Measurements from ENCODE around the gene MOB2.

MOB2 gene

DNA sequence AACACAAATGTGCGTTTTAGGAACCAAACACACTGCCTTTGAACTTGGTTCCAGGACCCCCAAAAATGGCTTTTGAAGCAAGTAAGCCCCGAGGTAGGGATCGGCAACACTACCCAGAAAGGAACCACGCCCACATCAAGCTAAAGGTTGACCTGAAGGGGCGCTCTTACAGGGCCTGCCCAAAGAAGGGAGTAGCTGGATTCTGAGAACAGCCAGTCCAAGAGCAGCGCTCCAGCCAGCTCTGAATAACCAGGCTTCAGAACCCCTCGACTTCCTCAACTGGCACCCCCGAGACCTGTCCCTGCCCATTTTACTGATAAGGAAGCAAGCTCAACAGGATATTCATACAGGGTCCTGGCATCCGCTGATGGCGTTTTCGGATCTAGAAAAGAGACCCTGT lies 18.9 kb upstream of the MOB2 start:
- in situ Hi-C loops (cut with HindIII; ENCODE audit: low sequenced_read_pairs), result no loop called here

DNA sequence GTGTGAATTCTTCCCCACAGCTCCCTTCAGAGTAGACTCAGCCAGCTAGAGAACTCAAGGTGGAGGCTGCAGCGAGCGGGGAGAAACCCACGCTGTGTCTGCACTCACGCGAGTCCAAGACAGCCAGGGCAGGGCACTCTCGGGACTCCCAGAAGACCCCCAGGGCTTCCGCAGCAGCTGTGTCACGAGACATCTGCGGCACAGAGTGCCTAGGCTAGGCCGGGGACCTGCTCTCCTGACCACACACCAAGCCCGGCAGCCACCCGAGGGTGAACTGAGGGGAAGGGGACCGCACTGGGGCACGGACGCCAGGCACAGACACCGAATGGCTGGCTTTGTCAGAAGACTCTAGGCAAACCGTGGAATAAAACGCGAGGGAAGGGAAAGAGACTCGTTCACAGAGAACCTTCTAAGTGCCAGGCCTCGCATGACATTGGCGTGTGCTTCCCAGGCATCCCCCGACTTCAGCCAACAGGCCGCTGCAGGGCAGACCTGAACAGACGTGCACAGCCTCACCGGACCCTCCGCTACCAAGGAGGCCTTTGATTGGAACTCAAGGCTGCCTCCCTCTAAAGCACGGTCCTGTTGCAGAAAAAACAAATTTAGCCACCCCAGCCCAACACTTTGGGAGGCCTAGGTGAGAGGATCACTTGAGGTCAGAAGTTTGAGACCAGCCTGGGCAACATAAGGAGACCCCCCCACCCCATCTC lies 18.2 kb upstream of the MOB2 start:
- in situ Hi-C loops (cut with HindIII; ENCODE audit: low sequenced_read_pairs), result no loop called here

DNA sequence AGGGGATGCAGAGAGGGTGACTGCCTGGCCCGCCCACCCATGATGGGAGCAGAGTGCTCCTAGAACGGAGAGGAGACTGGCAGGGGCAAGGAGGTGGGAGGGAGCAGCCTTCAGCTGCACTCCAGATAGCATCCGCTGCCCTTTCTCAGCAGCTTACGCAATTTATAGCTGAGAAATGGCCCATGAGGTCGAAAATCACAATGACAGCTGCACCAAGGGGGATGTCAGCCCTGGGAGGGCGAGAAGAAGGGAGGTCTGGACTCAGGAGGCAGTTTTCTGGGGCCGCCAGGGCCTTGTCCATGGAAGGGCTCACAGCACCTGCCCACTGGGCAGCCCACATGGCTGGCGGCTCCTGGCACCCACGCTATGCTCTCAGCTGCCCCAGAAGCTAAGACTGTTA lies 17.6 kb upstream of the MOB2 start:
- in situ Hi-C loops (cut with HindIII; ENCODE audit: low sequenced_read_pairs), result no loop called here

DNA sequence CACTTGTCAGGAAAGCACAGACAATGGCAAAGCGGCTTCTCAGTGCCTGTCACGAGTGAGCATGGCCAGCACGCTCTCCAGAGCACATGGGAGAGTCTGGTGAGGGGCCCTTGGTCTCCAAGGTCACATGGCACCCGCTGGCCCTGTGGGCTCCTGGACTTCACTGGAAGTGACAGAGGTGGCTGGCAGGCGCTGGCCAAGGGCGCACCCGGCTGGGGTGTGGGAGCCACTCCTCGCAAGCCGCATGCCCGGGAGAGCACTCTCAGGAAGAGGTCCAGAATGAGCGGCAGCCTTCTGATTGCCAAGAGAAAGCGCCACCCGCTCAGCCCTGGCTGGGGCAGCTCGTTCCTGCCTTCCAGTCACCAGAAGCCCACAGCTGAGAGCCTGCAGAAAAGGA lies 17.1 kb upstream of the MOB2 start:
- in situ Hi-C loops (cut with HindIII; ENCODE audit: low sequenced_read_pairs), result no loop called here

DNA sequence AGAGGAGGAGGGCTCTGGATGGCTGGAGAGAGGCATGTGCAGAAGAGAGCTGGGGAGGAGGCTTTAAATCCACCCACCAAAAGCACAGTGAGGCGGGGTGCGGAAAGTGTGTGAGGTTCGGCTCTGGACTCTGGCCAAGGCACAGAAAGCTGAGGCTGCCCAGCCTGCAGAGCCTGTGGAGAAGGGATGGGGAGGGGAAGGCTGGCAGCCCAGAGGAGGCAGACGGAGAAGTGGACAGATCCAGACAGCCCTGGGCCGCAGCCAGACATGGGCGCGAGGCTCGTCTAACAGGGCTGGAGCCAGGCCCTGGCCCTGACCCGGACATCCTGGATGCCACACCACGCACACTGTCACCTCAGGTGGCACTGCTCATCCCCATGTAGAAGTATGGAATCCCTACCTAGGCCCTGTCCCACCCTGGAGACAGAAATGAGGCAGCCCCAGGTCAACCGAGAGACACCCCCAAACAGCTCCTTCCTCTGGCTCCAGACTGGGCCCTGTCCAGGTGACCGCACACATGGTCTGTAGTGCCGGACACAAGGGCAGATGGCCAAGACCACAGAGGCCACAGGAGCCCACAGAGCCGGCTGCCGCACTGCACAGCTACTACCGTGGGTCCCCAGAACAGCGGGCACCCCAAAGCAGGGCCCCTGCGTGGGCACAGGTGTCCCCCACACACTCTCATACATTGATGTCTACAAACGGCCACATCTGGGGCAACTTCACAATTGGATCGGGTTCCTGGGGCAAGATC lies 16.6 kb upstream of the MOB2 start:
- in situ Hi-C loops (cut with HindIII; ENCODE audit: low sequenced_read_pairs), result no loop called here

DNA sequence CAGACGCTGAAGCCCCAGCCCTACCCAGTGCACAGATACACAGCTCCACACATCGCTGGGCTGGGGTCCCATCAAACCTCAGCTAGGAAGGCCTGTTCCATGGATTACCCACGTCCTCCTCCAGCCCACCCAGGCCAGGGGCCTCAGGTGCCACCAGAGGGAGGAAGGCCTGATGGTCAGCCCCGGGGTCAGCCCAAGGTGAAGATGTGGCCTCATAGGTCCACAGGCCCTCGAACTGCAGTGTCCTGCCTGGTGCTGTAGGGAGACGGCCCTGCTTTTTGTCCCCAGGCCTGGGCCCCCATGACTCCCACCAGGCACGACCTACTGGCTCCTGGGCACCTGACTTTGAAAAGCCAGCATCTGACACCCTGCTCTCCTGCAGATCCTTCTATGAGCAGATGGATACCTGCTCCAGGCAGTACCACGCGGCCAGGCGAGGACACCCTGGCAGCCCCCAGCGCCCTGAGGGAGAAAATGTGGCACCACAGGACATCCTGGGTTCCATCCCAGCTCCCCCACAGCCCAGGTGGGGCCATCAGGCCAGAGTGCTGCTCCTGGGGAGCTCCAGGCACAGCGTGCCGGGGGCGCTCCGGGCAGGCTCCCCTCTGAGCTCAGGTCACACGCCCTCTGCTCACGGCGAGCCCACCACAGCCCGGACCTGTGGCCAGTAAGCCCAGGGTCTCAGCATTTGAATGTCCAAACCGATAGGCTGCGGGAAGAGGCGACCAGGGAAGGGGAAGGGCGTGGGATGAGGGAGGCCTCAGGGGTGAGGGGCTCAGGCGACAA lies 15.8 kb upstream of the MOB2 start:
- in situ Hi-C loops (cut with HindIII; ENCODE audit: low sequenced_read_pairs), result no loop called here

DNA sequence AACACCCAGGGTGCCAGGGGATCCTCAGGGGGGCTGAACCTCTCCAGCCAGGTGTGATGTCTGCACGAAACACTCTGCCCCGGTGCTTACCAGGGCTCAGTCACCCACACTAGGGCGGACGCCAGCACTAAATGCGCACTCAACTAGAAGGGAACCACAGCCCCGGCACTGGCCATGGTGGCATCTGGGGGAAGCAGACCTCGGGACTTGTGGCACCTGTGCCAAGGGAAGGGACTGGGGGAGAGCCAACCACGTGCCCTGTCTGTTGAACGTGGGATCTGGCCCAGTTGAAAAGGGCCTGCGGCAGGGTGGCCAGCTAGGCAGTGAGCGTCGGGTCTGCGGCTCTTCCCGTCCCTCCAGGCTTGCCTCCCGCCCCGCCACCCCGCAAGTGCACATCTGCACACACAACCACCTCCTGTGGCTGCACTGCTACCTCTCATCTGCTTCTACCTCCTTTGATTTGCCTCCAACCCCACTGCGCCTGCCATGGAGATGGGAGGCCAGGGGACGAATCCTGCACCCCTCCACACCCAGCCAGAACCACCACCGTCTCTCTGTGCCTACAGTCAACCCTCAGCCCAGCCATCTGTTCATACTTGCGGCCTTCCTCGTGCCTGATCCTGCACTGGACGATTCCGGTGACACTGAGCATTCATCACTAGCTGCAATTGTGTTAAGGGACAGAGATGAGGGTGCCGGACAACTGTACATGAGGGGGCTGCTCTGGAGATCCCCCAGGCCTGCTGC lies 15.0 kb upstream of the MOB2 start:
- in situ Hi-C loops (cut with HindIII; ENCODE audit: low sequenced_read_pairs), result no loop called here

DNA sequence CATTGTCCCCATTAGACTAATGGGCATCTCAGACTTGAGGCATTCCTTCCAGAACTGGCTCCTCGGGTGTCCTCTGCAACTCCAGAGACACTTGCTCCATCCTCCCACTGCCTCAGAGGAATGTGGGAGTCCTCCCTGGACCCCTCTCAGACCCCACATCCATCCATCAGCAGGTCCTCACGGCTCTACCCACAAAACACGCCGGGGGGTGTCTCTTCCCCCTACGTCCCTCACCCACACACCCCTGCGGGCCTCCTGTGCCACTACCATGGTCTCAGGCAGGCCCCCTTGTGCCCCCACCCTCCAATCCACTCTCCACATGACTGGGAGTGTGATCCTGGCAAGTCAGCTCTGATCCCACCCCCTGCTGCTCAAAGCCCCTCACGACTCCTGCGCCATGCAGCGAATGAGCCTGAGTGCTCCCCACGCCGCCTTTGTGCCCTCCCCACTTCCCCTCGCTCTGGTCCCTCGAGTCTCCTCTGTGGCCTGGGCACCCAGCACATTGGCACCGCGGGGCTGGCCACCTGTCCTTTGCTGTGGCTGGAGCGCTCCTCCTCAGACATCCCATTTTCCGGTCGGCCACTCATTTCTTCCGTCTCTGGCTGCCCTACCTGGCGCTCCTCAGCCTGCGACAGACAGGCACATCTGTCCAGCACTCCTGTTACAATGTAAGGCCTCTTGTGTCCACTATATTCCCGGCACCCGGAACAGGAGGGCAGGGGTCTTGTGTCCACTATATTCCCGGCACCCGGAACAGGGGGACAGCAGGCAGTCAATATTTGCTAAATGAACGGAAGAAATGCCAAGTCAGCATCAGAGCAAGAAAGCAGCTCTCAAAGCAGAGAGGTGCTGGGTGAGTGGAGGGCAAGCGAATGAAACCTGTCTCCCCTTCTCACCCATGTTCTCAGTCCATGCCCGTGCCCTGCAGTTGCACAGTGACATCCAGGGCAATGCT lies 14.2 kb upstream of the MOB2 start:
- in situ Hi-C loops (cut with HindIII; ENCODE audit: low sequenced_read_pairs), result no loop called here

DNA sequence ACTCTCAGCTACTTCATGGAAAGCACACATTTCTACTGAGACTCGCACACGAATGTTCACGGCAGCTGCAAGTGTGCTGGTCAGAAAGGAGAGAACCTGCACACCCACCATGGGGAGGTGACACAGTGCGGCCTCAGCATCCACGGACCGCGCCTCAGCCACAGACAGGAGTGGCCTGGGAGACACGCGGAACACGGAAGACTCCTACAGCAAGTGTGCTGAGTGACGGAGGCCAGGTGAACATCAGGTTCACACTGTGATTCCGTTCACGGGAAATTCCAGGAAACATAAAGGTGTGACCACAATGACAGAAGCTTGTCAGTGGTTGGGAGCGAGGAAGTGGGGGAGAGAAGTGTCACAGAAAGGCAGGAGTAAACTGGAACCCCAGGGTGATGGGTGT lies 13.3 kb upstream of the MOB2 start:
- in situ Hi-C loops (cut with HindIII; ENCODE audit: low sequenced_read_pairs), result no loop called here

DNA sequence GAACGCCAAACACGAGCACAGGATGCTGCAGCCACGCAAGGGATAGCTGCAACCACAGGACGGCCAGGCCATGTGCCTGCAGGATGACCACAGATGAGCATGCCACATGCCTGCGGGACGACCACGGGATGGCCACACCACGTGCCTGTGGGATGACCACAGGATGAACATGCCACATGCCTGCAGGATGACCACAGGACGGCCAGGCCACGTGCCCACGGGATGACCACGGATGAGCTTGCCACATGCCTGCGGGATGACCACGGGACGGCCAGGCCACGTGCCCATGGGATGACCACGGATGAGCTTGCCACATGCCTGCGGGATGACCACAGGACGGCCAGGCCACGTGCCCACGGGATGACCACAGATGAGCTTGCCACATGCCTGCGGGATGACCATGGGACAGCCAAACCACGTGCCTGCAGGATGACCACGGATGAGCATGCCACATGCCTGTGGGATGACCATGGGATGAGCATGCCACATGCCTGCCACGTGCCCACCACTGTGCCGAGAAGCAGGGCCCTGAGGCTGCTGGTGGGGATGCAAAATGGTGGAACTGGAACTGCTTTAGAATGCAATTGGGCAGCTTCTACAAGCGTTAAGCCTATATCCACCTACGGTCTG lies 12.8 kb upstream of the MOB2 start:
- in situ Hi-C loops (cut with HindIII; ENCODE audit: low sequenced_read_pairs), result no loop called here

DNA sequence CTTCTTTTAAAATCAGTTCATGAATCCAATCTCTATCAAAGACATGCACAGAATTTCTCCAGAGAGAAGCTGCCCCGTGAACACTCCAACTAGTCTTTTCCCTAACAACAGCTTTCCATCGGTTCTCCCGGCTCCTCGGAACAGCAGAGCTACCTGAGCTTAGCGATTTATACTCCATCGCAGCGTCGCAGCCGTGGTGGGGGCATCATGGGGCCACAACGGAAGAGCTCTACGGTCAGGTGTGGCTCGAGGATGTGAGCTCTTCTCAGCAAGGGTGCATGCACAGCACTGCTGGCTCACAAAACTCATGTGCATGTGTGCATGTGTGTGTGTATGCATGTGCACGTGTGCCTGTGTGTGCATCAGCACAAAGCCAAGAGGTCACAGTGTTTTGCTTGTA lies 11.7 kb upstream of the MOB2 start:
- in situ Hi-C loops (cut with HindIII; ENCODE audit: low sequenced_read_pairs), result no loop called here

DNA sequence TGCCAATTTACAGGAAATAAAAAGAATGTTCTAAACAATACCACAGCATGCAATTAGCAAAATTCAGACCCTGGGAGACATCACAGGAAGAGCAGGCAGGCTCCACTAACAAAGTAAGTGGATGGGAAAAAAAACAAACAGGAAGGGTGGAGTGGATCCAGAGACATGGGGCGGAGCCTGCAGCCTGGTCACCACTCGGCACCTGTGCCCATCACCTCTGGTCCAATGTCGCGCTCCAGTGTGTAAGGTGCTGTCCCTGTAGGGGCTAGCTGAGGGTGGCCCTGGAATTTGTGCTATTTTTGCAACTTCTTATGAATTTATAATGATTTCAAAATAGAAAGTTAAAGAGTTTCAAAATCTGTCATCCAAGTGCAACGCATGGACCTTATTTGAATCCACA lies 11.0 kb upstream of the MOB2 start:
- in situ Hi-C loops (cut with HindIII; ENCODE audit: low sequenced_read_pairs), result no loop called here

DNA sequence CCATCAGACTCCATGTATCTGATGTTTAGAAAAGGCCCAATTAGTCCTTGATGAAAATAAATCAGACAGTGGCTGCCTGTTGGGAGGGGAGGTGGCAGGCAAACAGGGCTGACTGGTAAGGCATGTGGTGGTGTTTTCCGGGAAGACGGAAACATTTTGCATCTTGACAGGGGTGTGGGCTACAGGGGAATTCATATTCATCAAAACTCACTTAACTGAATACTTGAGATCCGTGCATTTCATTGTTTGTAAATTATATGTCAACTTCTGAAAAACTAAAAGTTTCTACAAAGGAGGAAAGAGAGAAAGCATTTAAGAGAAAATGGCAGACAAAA lies 10.1 kb upstream of the MOB2 start:
- in situ Hi-C loops (cut with HindIII; ENCODE audit: low sequenced_read_pairs), result no loop called here

DNA sequence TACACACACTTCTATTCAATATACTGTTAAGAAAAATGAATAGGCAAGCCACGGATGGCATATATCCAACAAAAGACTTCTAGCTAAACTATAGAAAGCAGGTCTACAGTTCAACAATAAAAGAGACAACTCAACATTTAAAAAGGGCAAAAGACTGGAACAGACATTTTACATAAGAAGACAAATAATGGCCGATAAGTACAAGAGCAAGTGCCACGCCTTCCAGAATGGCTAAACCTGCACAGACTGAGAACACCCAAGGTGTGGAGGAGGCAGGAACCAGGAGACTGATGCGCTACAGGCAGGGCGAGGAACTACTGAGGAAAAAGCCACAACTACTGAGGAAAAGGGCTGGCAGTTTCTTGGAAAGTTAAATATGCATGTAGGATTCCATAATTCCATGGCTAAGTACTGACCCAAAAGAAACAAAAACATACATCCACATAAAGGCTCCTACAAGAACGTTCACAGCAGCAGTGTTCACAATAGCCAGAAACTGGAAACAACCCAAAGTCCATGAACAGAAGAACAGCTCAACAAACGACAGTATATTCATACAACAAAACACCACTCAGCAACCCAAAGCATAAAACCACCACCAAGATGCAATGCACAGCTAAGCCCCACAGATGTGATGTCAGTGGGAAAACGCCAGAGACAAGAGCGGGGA lies 9.6 kb upstream of the MOB2 start:
- in situ Hi-C loops (cut with HindIII; ENCODE audit: low sequenced_read_pairs), result no loop called here

DNA sequence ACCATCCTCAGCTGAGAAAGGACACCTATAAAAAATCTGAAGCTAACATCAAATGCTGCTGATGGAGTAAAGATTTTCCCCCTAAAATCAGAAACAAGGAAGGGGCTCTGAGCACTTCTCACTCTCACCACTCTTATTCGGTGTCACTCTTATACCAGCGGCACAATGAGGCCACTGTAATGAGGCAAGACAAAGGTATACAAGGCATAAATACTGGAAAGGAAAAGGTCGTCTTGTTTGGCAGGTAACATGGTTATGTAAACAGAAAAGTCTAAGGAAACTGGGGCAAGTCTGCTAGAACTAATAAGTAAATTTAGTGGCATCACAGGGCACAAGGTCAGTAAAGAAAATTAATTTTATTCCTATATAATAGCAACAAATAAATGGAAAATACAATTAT lies 8.1 kb upstream of the MOB2 start:
- in situ Hi-C loops (cut with HindIII; ENCODE audit: low sequenced_read_pairs), result no loop called here

DNA sequence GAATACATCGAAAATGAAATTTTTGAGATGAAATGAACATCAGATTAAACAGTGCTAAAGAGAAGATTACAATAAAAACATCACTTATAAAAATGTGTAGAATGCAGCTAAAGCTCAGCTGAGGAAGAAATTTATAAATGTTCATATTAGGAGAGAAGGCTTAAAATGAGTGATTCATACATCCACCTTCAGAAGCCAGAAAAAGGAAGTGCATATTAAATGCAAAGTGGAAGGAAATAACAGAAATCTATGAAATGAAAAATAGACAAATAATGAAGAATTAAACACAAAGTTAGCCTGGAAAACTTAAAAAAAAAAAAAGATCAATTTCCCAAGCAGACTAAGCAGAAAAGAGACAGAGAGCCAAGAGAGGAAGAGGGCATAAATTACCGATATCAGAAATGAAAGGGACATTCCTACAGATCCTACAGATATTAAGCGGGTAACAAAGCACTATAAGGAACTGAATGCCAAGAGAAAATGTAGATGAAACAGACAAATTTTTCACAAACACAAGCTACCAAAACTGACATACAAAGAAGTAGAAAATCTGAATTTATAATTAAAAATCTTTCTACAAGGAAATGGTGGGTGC lies 7.2 kb upstream of the MOB2 start:
- in situ Hi-C loops (cut with HindIII; ENCODE audit: low sequenced_read_pairs), result no loop called here

DNA sequence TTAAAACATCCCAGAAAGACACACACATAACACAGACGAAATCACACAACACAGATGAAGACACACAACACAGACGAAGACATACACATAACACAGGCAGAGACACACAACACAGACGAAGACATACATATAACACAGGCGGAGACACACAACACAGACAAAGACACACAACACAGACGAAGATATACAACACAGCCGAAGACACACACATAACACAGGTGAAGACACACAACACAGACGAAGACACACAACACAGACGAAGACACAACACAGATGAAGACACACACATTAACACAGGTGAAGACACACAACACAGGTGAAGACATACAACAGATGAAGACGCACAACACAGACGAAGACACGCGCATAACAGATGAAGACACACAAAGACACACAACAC lies 4.8 kb upstream of the MOB2 start:
- in situ Hi-C loops (cut with HindIII; ENCODE audit: low sequenced_read_pairs), result no loop called here

DNA sequence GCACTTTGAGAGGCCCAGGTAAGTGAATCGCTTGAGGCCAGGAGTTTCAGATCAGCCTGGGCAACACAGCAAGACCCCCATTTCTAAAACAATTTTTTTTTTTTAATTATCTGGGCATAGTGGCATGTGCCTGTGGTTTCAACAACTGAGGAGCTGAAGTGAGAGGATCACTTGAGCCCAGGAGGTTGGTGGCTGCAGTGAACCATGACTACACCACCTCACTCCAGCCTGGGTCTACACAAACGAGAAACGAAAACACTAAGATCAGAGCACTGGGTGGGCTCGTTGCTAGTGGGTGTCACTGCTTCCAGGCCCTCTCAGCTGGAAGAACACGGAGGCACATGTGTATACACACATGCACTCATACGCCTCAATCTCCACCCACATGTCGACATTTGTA lies 4.1 kb upstream of the MOB2 start:
- in situ Hi-C loops (cut with HindIII; ENCODE audit: low sequenced_read_pairs), result no loop called here
